ENCODE measurements around the gene TRIM67. TPM values are rescaled to one million over a fixed set of nuclear protein-coding genes. Genes with fewer than 3 reads are reported as not detected.

The TRIM67 gene
- total and polyA plus RNA-seq, 2 of the 4 experiments (the other 2 are of a cell fraction): not detected

- Histone ChIP-seq H3K18ac (ENCODE audit: low read depth, low read length) (no peak overlapping the region), H2BK20ac (ENCODE audit: low read depth, low read length) (no peak overlapping the region), H2BK5ac (ENCODE audit: low read depth, low read length, poor library complexity, severe bottlenecking) (no peak overlapping the region), H2AFZ (replicated peaks; ENCODE audit: low read length, poor library complexity) (no peak overlapping the region), H3K27ac (ENCODE audit: insufficient read depth, low read length) (no peak overlapping the region), H4K8ac (ENCODE audit: low read depth in 2 of 2, low read length in 2 of 2) (no peak overlapping the region), H3K4me2 (ENCODE audit: low read depth, low read length) (no peak overlapping the region), H3K4me3 (ENCODE audit: insufficient read depth, low read depth, low read length) (no peak overlapping the region), H4K91ac (ENCODE audit: insufficient read depth, low read depth, low read length) (no peak overlapping the region), H3K36me3 (ENCODE audit: control insufficient read depth, insufficient read depth, low read length) (no peaks in the 10 kb centered on the region), H2BK120ac (ENCODE audit: low read depth, low read length) (no peak overlapping the region), H4K20me1 (ENCODE audit: insufficient read depth, low read length) (no peaks in the 10 kb centered on the region), H3K9ac (ENCODE audit: low read depth, low read length) (no peak overlapping the region), H3K27me3 (ENCODE audit: control insufficient read depth, insufficient read depth, low read length) (peaks cover 40% of the 10 kb centered on the region), H3K4me1 (ENCODE audit: control insufficient read depth, insufficient read depth, low read length) (no peaks in the 10 kb centered on the region), H2AK9ac (replicated peaks; ENCODE audit: low read depth, low read length, poor library complexity) (no peak overlapping the region), H3K9me3 (ENCODE audit: control insufficient read depth, insufficient read depth, low read length) (no peaks in the 10 kb centered on the region), H3K56ac (ENCODE audit: extremely low read depth, insufficient read depth, low read length) (no peak overlapping the region), H3K79me1 (ENCODE audit: low read depth in 1 of 2, low read length in 2 of 2) (no peaks in the 10 kb centered on the region), H3K23ac (ENCODE audit: low read depth, low read length) (no peak overlapping the region), H3K14ac (replicated peaks; ENCODE audit: low read depth, low read length) (no peak overlapping the region), H4K5ac (ENCODE audit: low read depth, low read length) (no peak overlapping the region), H3K4ac (ENCODE audit: low read depth, low read length) (no peak overlapping the region), H3K9me1 (ENCODE audit: insufficient read depth, low read length) (no peaks in the 10 kb centered on the region), H2BK15ac (ENCODE audit: low read depth, low read length) (no peak overlapping the region), H2AK5ac (ENCODE audit: low read depth, low read length) (no peak overlapping the region)
- intact Hi-C loops (cut with micrococcal nuclease) (loop anchor here (5.0 kb wide), 1 partner anchor 156 kb away; no protein-coding TSS in a partner anchor), in situ Hi-C loops (cut with MboI; ENCODE audit: low sequenced_read_pairs) (no loop called here), dilution Hi-C loops (cut with HindIII; ENCODE audit: low sequenced_read_pairs, unreplicated experiment) (no loop called here)
- WGBS, 2 experiments (ENCODE audit: extremely low coverage in 2 of 2, insufficient read length in 1 of 2): 91% methylated on average over 6 of the region's 21 CpGs; no CpG with 5 or more reads in 1 of the 2 experiments
- no peak for DNase-seq
- ChIA-PET CTCF (interaction anchor here (0.7 kb wide), 1 partner anchor 287 kb away, joined by 3 read pairs; no protein-coding TSS in a partner anchor), POLR2A (ENCODE audit: unreplicated experiment) (no interaction called here)
- no peak for ATAC-seq (ENCODE audit: low read depth)
- BruUV-seq (replicated peaks): no TSS peak
- no peak for TF ChIP-seq NFE2L2 (IDR thresholded peaks at IDR 0.05; ENCODE audit: low read depth, low read length)
- TF ChIP-seq ELK1 (IDR thresholded peaks at IDR 0.05; ENCODE audit: borderline replicate concordance, low read depth, low read length): no peak
- TF ChIP-seq RAD21 (IDR thresholded peaks at IDR 0.05; ENCODE audit: low read length): no peak
- no peak for TF ChIP-seq USF2 (IDR thresholded peaks at IDR 0.05; ENCODE audit: low read depth, low read length)
- TF ChIP-seq RCOR1 (IDR thresholded peaks at IDR 0.05; ENCODE audit: insufficient replicate concordance, low read length): no peak
- no peak for TF ChIP-seq SMC3 (IDR thresholded peaks at IDR 0.05; ENCODE audit: low read depth, low read length)
- TF ChIP-seq CTCF (conservative IDR thresholded peaks at IDR 0.05; ENCODE audit: low read depth, low read length): no peak
- TF ChIP-seq POLR2A (IDR thresholded peaks at IDR 0.05; ENCODE audit: low read depth, low read length): no peak
- no peak for TF ChIP-seq RFX5 (IDR thresholded peaks at IDR 0.05; ENCODE audit: low read depth, low read length)
- no peak for TF ChIP-seq MXI1 (IDR thresholded peaks at IDR 0.05; ENCODE audit: borderline replicate concordance, low read depth, low read length)
- no peak for TF ChIP-seq CHD1 (IDR thresholded peaks at IDR 0.05; ENCODE audit: low read depth, low read length)
- TF ChIP-seq MAFK (IDR thresholded peaks at IDR 0.05; ENCODE audit: low read depth, low read length): no peak
- no peak for TF ChIP-seq CEBPB (IDR thresholded peaks at IDR 0.05; ENCODE audit: low read depth, low read length)
- TF ChIP-seq BHLHE40 (IDR thresholded peaks at IDR 0.05; ENCODE audit: low read depth, low read length): no peak
- TF ChIP-seq MAZ (IDR thresholded peaks at IDR 0.05; ENCODE audit: borderline replicate concordance, low read depth, low read length): no peak
Measured at GRCh38 chr1:231203259-231204057, 41.6 kb downstream of the TRIM67 start.

All from IMR-90 (cell line).